ENCODE measurements around the gene ZNF280B. TPM values are rescaled to one million over a fixed set of nuclear protein-coding genes. Genes with fewer than 3 reads are reported as not detected.

The ZNF280B gene
- total and polyA plus RNA-seq, 2 donors (not counting 1 experiment from before 2014, with no cell fraction given) = 0.67 to 3.5 TPM

DNA sequence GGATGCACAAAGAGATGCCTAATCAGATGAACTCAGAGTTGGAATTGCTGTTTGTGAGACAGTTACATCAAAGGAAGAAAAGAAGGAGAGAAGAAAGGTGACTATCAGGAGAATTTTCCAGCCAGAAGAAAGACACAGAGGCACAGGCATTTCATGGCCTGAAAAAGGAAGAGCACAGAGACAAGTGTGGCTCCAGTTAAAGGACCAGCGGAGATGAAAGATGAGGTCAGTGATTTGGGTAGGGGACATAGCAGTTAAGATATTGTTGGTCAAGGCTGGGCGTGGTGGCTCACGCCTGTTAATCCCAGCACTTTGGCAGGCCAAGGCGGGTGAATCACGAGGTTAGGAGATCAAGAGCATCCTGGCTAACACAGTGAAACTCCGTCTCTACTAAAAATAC, 15.0 kb upstream of the ZNF280B start:
- ChIA-PET POLR2A (no interaction called here), CTCF (interaction anchor here (1.3 kb wide), 1 partner anchor 15 kb away, joined by 3 read pairs; the partner anchor contains the start of gene ZNF280B)
- 91% methylated on average over 1 of the region's 6 CpGs for WGBS (ENCODE audit: insufficient coverage)
- H3K9me3 Mint-ChIP-seq (ENCODE audit: insufficient read depth) = peaks cover 2% of the 10 kb centered on the region
- Histone ChIP-seq H3K9ac (ENCODE audit: low read length) (no peak overlapping the region), H3K27me3 (replicated peaks in 1 of 4; ENCODE audit: control extremely low read depth in 1 of 4, control insufficient read depth in 3 of 4, insufficient read depth in 4 of 4, low read length in 3 of 4) (peaks cover 0 to 5% (median 0%) of the 10 kb centered on the region in 4 experiments), H3K36me3 (replicated peaks in 1 of 2; ENCODE audit: control extremely low read depth in 1 of 2, control insufficient read depth in 1 of 2, extremely low read depth in 1 of 2, insufficient read depth in 2 of 2, low read length in 1 of 2) (no peaks in the 10 kb centered on the region), H3K4me1 (ENCODE audit: control insufficient read depth in 2 of 2, insufficient read depth in 2 of 2, low read length in 2 of 2) (no peaks in the 10 kb centered on the region), H3K27ac (ENCODE audit: low read length in 2 of 2) (no peak overlapping the region), H3K4me2 (replicated peaks; ENCODE audit: low read depth, low read length, poor library complexity, severe bottlenecking) (no peak overlapping the region), H4K20me1 (ENCODE audit: control insufficient read depth, insufficient read depth, low read length, poor library complexity, severe bottlenecking) (no peaks in the 10 kb centered on the region), H2AFZ (ENCODE audit: insufficient read depth, low read depth, low read length, poor library complexity, severe bottlenecking) (no peak overlapping the region), H3K9me3 (ENCODE audit: control extremely low read depth in 1 of 3, control insufficient read depth in 2 of 3, insufficient read depth in 1 of 3, low read length in 2 of 3) (peaks cover 0 to 1% (median 0%) of the 10 kb centered on the region in 3 donors), H3K79me2 (ENCODE audit: control insufficient read depth, insufficient read depth, low read length) (no peaks in the 10 kb centered on the region), H3K4me3 (ENCODE audit: control extremely low read depth in 1 of 5, extremely low read depth in 1 of 5, insufficient read depth in 1 of 5, low read depth in 2 of 5, low read length in 4 of 5) (no peak overlapping the region)
- H3K27me3 Mint-ChIP-seq = peaks cover 3% of the 10 kb centered on the region
- peaks cover 3% of the 10 kb centered on the region for H3K4me1 Mint-ChIP-seq
- intact Hi-C loops (cut with micrococcal nuclease) = no loop called here
- TF ChIP-seq EZH2 (IDR thresholded peaks at IDR 0.05; ENCODE audit: borderline replicate concordance, insufficient read depth, low read depth, low read length, poor library complexity, severe bottlenecking) (no peak), CTCF (IDR thresholded peaks at IDR 0.05) (no peak)
- no peak overlapping the region for H3K27ac Mint-ChIP-seq
- ATAC-seq (ENCODE audit: low read depth) (no peak), DNase-seq (no peak)
- no peak overlapping the region for H3K4me3 Mint-ChIP-seq

GRCh38 chr22:22521631-22522030, 13.1 kb upstream of the ZNF280B start:
- TF ChIP-seq EZH2 (IDR thresholded peaks at IDR 0.05; ENCODE audit: borderline replicate concordance, insufficient read depth, low read depth, low read length, poor library complexity, severe bottlenecking) (no peak), CTCF (IDR thresholded peaks at IDR 0.05) (no peak)
- ChIA-PET POLR2A (no interaction called here), CTCF (no interaction called here)
- no peak overlapping the region for H3K4me3 ChIP-seq (ENCODE audit: control extremely low read depth in 1 of 5, extremely low read depth in 1 of 5, insufficient read depth in 1 of 5, low read depth in 2 of 5, low read length in 4 of 5)
- H3K27me3 ChIP-seq (replicated peaks in 1 of 4; ENCODE audit: control extremely low read depth in 1 of 4, control insufficient read depth in 3 of 4, insufficient read depth in 4 of 4, low read length in 3 of 4) = peaks cover 0 to 11% (median 0%) of the 10 kb centered on the region in 4 experiments
- H3K9me3 Mint-ChIP-seq (ENCODE audit: insufficient read depth) = no peaks in the 10 kb centered on the region
- H3K4me1 ChIP-seq (ENCODE audit: control insufficient read depth in 2 of 2, insufficient read depth in 2 of 2, low read length in 2 of 2) = no peaks in the 10 kb centered on the region
- H3K36me3 ChIP-seq (replicated peaks in 1 of 2; ENCODE audit: control extremely low read depth in 1 of 2, control insufficient read depth in 1 of 2, extremely low read depth in 1 of 2, insufficient read depth in 2 of 2, low read length in 1 of 2) = no peaks in the 10 kb centered on the region
- no peak overlapping the region for H3K9ac ChIP-seq (ENCODE audit: low read length)
- no CpG with 5 or more reads among the region's 8 CpGs for WGBS (ENCODE audit: insufficient coverage)
- intact Hi-C loops (cut with micrococcal nuclease) = no loop called here
- H3K27ac Mint-ChIP-seq = no peak overlapping the region
- H3K4me1 Mint-ChIP-seq = peaks cover 3% of the 10 kb centered on the region
- ATAC-seq (ENCODE audit: low read depth) = no peak
- H2AFZ ChIP-seq (ENCODE audit: insufficient read depth, low read depth, low read length, poor library complexity, severe bottlenecking) = no peak overlapping the region
- H3K9me3 ChIP-seq (ENCODE audit: control extremely low read depth in 1 of 3, control insufficient read depth in 2 of 3, insufficient read depth in 1 of 3, low read length in 2 of 3) = no peaks in the 10 kb centered on the region
- no peak for DNase-seq
- H3K79me2 ChIP-seq (ENCODE audit: control insufficient read depth, insufficient read depth, low read length) = no peaks in the 10 kb centered on the region
- no peak overlapping the region for H3K4me3 Mint-ChIP-seq
- no peaks in the 10 kb centered on the region for H4K20me1 ChIP-seq (ENCODE audit: control insufficient read depth, insufficient read depth, low read length, poor library complexity, severe bottlenecking)
- H3K4me2 ChIP-seq (replicated peaks; ENCODE audit: low read depth, low read length, poor library complexity, severe bottlenecking) = no peak overlapping the region
- no peak overlapping the region for H3K27ac ChIP-seq (ENCODE audit: low read length in 2 of 2)
- peaks cover 7% of the 10 kb centered on the region for H3K27me3 Mint-ChIP-seq
